G401.6 (cell line): ENCODE measurements around the gene FAM167B.

Experiments
- FAIRE-seq: peaks from 2 replicates; lab custom pipeline; 2012; peaks lifted over from hg19 to GRCh38; lab: Jason Lieb, UNC

FAM167B gene

GRCh38 chr1:32246888-32247273 is at the start of gene FAM167B:
Gene FAM167B (plus strand): TSS chr1:32247222. CDS start chr1:32247422, 200 bp downstream.
- no peak for FAIRE-seq

DNA sequence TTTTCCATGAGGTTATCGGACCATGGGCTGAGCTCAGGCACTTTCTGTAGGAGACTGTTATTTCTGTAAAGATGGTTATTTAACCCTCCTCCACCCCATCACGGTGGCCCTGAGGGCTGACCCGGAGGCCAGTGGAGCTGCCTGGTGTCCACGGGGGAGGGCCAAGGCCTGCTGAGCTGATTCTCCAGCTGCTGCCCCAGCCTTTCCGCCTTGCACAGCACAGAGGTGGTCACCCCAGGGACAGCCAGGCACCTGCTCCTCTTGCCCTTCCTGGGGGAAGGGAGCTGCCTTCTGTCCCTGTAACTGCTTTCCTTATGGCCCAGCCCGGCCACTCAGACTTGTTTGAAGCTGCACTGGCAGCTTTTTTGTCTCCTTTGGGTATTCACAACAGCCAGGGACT is 49.2 kb upstream of the FAM167B start:
- FAIRE-seq = no peak

- no peak for FAIRE-seq
These were observed 48.6 kb upstream of the FAM167B start for GRCh38 chr1:32198237-32199042.

- FAIRE-seq = no peak
These were observed 47.8 kb upstream of the FAM167B start for GRCh38 chr1:32199043-32199716.

- FAIRE-seq = no peak
These were observed 47.3 kb upstream of the FAM167B start for GRCh38 chr1:32199717-32200072.

DNA sequence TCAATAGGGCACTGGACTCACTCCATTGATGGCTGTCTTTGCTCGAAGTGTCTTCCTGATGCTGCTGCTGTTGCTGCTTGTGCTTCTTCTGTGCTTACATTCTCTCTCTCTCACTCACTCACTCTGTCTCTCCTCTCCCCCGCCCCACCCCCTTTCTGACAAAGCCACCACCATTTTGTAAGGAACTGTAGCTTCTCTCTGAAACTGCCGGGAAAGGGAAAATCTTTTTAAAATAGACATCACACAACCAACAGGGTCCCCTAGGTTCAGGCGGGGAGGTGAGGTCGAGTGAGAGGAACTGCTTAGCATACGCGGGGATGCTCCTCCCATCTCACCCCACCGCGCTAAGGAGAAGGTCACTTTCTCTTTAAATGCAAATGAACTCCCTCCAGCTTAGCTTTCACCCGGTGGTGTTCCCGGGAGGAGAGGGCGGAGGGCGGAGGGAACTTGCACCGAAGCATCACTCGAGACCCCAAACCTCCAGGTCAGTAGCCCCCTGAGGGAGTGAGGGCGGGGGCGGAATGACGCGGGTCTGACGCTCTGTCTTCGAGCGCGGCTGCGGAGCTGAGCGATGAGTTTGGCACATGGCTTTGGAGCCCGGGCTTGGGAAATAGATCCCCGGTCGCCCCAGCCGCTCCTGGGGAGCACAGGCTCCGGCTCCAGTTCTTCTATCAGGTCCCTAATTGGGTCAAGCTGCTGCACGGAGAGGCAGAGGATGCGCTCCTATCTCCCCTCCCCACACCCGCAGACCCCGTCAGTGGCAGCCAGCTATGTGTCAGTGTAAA is 46.6 kb upstream of the FAM167B start, which contains the start of gene CCDC28B:
TSS of gene CCDC28B (plus strand) at position 370 of the 785 bp plus-strand sequence. CDS start 1,341 bp downstream, outside the sequence.
- peak; percentile 93 for FAIRE-seq

GRCh38 chr1:32201011-32201855 is 45.8 kb upstream of the FAM167B start:
- no peak for FAIRE-seq

- no peak for FAIRE-seq
These were observed 42.1 kb upstream of the FAM167B start for GRCh38 chr1:32204943-32205361.

GRCh38 chr1:32205401-32206370 is 41.3 kb upstream of the FAM167B start, which contains the start of gene IQCC:
Gene IQCC (plus strand): TSS chr1:32205671. CDS start chr1:32205682, 11 bp downstream.
- no peak for FAIRE-seq

DNA sequence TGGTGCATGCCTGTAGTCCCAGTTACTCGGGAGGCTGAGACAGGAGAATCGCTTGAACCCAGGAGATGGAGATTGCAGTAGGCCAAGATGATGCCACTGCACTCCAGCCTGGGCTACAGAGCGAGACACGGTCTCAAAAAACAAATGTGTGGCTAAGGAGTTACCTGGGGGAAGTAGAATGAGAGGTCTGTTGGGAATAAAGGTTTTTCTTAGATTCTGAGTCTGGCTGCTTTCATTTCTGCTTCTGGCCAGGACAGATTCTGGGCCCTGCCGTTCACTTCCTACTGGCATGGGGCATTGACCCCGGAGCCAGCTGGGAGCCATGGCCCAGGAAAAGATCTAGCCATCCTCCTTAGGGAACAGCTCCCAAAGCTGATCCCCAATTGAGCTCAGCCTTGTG is 38.6 kb upstream of the FAM167B start:
- no peak for FAIRE-seq

- no peak for FAIRE-seq
These were observed 38.1 kb upstream of the FAM167B start, which contains the start of gene DCDC2B for GRCh38 chr1:32208891-32209328. Gene DCDC2B (plus strand): TSS chr1:32209089. CDS start chr1:32209094, 5 bp downstream.

DNA sequence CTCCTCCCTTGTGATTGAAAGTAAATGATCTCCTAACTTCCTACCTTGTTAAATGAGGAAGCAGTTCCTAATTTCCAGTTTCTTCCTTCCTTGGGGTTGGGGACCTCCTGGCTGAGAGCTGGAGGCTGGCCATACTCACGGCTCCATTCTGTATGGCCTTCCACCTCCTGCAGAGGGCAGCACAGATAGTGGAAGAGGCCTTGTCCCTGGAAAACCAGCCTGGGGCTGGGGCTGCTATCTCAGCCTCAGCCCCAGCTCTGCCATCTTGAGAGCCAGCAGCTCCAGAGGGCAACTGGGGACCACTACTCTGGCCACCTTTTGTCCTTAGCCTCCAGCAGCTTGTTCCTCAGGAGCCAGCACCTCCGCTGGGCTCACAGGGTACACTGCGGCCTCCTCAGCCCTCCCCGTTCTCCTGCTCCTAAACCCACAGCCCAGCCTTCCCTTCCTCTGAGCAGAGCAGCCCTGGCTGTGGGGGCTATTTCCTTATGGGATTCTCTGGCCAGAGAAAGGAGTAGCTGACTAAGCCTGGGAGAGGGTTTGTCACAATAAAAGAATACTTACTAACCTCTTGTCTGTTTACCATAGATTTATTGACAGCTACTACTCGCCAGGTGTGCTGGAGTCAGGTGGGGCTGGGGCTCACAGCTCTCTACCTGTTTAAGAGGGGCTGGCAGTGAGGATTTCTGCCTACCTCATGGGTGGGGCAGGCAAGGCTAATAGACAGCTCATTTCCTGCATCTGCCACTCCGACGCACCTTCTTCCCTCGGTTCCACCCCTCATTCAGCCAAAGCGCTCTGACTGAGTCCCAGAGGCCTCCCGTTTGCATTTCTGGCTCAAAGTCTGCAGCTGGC is 31.2 kb upstream of the FAM167B start:
- peak; percentile 76 for FAIRE-seq

DNA sequence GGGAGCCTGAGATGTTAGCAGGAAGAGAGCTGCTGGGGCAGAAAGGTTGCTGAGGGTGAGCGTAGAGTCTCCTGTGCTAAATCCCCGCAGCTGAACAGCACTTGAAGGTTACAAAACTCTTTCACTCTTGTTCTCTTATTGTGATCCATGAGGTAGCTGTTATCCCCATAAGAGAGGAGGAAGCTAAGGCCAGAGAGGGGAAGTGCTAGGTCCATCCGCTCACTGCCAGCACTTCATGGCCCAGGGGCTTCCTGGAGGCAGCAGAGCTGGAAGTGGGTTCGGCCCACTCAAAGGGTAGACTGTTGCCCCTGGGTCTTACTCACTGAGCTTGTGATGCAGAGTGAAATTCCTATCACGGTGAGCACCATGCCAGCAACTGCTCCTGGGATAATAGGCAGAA is 30.5 kb upstream of the FAM167B start:
- FAIRE-seq = no peak

GRCh38 chr1:32219022-32219421 is 28.0 kb upstream of the FAM167B start:
- FAIRE-seq = no peak

DNA sequence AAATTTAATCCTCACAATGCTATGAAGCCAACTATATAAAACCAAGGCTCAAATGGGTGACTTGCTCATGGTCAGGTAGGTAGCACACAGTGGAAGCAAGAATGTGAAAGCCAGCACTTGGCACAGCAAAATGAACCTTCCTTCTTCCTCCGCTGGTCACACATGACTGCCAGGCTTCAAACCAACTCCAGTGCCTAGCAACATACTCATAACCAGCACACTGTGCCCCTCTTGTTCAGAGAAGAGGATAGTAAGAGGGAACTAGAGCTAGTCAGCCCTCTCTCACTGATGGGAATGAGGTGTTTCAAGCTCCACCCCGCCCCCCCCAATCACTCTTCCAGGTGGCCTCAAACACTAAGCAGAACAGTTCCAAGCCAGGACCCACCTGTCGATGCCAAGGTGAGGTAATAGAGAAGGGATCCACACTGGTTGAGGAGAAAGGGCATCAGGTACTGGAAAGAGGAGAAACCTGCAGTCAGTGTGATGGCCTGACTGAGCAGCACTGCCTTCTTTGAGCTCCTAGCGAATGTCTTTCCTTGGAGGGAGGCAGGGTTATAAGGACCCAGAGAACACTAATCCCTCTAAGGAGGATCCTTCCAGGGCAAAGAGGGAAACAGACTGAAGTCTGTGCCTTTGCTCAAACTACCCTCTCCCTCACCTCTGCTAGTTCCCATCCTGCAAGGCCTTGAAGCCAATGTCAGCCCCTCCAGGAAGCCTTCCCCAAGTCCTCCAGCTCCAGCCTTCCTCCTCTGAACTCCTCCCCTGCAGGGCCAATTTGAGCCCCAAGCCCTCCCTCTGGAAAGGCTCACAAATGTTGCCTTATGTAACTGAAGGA is 26.1 kb upstream of the FAM167B start:
- no peak for FAIRE-seq

- FAIRE-seq = no peak
These were observed 25.4 kb upstream of the FAM167B start for GRCh38 chr1:32221581-32221979.

DNA sequence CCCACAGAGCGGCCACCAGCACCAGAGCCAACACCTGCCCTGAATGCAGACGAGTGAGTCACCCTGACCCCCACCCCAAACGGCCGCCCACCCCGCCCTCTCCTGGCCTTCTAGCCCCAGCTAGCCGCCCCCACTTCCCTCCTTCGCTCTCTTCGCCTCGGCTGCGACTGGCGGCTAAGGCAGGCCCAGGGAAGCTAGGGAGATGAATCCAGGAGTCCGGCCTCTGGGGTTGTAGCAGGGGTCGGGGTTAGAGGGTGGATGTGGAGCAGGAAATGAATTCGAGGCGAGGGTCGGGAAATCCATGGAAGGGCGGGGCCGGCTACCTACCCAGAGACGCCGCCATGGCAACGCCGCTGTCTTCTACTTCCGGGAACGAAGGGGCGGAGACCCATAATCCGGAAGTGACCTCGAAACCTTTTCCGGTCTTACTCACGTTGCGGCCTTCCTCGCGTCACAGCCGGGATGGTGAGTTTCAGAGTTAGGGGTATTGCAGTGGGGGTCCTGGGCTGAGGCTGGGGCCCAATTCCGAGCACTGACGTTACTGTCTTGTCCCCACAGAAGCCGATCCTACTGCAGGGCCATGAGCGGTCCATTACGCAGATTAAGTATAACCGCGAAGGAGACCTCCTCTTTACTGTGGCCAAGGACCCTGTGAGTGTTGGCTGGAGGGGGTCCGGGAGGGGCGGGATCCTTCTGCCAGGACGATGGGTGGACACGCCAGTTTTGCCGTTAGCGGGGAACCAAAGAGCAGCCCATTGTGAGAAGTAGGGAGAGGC is 24.9 kb upstream of the FAM167B start, which contains the start of the genes EIF3I and TMEM234:
TSS of gene EIF3I (plus strand) at position 428 of the 776 bp plus-strand sequence. CDS start at position 463, 35 bp downstream.
TSS of gene TMEM234 (minus strand) at position 374 of the 776 bp plus-strand sequence. CDS start at position 343, 31 bp downstream.
- FAIRE-seq = peak; percentile 57
